Keratinocyte (primary cell): ENCODE results near the gene B3GNT5. TPM values are rescaled to one million over a fixed set of nuclear protein-coding genes. Genes with fewer than 3 reads are reported as not detected.
A peak's percentile ranks its signal among the peaks of the same experiment; 100 is the strongest.

Experiments
- DNase-seq: peaks from one replicate; pipeline ENCODE4 v3.0.0-alpha.2; 2011; ENCODE audit warnings: low read depth, missing footprints, low spot score
- FAIRE-seq: peaks from 2 replicates; lab custom pipeline; 2011; peaks lifted over from hg19 to GRCh38; lab: Jason Lieb, UNC
- H2AFZ ChIP-seq: 2 replicates; pipeline ENCODE4 v1.6.0; 2012; ENCODE audit warnings: low read length, control low read depth, inconsistent platforms; ENCODE audit not compliant: control insufficient read depth
- H3K27ac ChIP-seq: 2 replicates; pipeline ENCODE4 v1.5.1; 2011; ENCODE audit warnings: low read length; ENCODE audit not compliant: control insufficient read depth, insufficient read depth
- H3K27me3 ChIP-seq: 3 replicates; pipeline ENCODE4 v1.6.0; 2011; ENCODE audit warnings: low read length; ENCODE audit not compliant: control insufficient read depth, insufficient read depth; ENCODE audit errors: extremely low read depth
- H3K36me3 ChIP-seq, 2 experiments: 2 replicates in 1 of 2; 3 replicates in 1 of 2; pipeline ENCODE4 v1.5.1; 2011; ENCODE audit warnings: low read length in 2 of 2, mild to moderate bottlenecking in 1 of 2; ENCODE audit not compliant: control insufficient read depth in 2 of 2, insufficient read depth in 2 of 2; ENCODE audit errors: extremely low read depth in 1 of 2
- H3K4me1 ChIP-seq: 3 replicates; pipeline ENCODE4 v1.5.1; 2011; ENCODE audit warnings: low read length; ENCODE audit not compliant: control insufficient read depth, insufficient read depth; ENCODE audit errors: extremely low read depth
- H3K4me2 ChIP-seq: 3 replicates; pipeline ENCODE4 v1.6.0; 2011; ENCODE audit warnings: low read depth, low read length; ENCODE audit not compliant: control insufficient read depth, insufficient read depth; ENCODE audit errors: extremely low read depth
- H3K4me3 ChIP-seq, 3 experiments: fragments of 200-600 bp in 1 of 3; sonication (generic) in 1 of 3; 2 replicates in 2 of 3; 3 replicates in 1 of 3; pipeline ENCODE4 v1.5.1; 2011 to 2016; ENCODE audit warnings: low read length in 3 of 3, mild to moderate bottlenecking in 3 of 3, control low read depth in 2 of 3, inconsistent platforms in 1 of 3, low read depth in 1 of 3, mixed read lengths in 1 of 3, mixed run types in 1 of 3, moderate library complexity in 1 of 3; ENCODE audit not compliant: control insufficient read depth in 2 of 3, insufficient read depth in 2 of 3; ENCODE audit errors: extremely low read depth in 1 of 3
- H3K79me2 ChIP-seq: 2 replicates; pipeline ENCODE4 v1.6.0; 2012; ENCODE audit warnings: low read length; ENCODE audit not compliant: control insufficient read depth, insufficient read depth
- H3K9ac ChIP-seq: 3 replicates; pipeline ENCODE4 v1.6.0; 2011; ENCODE audit warnings: low read length; ENCODE audit not compliant: control insufficient read depth, insufficient read depth; ENCODE audit errors: extremely low read depth
- H3K9me1 ChIP-seq: 3 replicates; pipeline ENCODE4 v1.6.0; 2011; ENCODE audit warnings: low read length; ENCODE audit not compliant: control insufficient read depth, insufficient read depth; ENCODE audit errors: extremely low read depth
- H3K9me3 ChIP-seq: 2 replicates; pipeline ENCODE4 v1.5.1; 2012; ENCODE audit warnings: low read depth, low read length; ENCODE audit not compliant: control insufficient read depth
- H4K20me1 ChIP-seq: 3 replicates; pipeline ENCODE4 v1.6.0; 2011; ENCODE audit warnings: low read length; ENCODE audit not compliant: control insufficient read depth, insufficient read depth; ENCODE audit errors: extremely low read depth
- CTCF ChIP-seq, 3 experiments: IDR thresholded peaks in 1 of 3; conservative IDR thresholded peaks in 1 of 3; optimal IDR thresholded peaks in 1 of 3; 2 replicates in 2 of 3; 3 replicates in 1 of 3; pipeline versions ENCODE3 to v1.5.1; 2011; ENCODE audit warnings: low read length in 3 of 3, mild to moderate bottlenecking in 3 of 3, moderate library complexity in 2 of 3, control low read depth in 1 of 3, inconsistent platforms in 1 of 3; ENCODE audit not compliant: insufficient read depth in 2 of 3; ENCODE audit errors: extremely low read depth in 1 of 3
- EZH2 ChIP-seq: IDR thresholded peaks from one replicate; pipeline ENCODE4 v1.6.1; 2012; ENCODE audit warnings: inconsistent platforms, mild to moderate bottlenecking, low read length, moderate library complexity
- dilution Hi-C: fragments of 300-500 bp; cut with MboI; formaldehyde crosslinking; loops from one replicate; pipeline ENCODE4 v1.7.0; 2020; ENCODE audit warnings: low sequenced_read_pairs; ENCODE audit not compliant: extremely low pct_ligation_motif_present
- polyA minus RNA-seq, 3 experiments: library from RNA; depleted of rRNA, polyadenylated mRNA; stranded (reverse); fragments of >200 nt; gene quantifications; 1 replicate in 1 of 3; 2 replicates in 1 of 3; 3 replicates in 1 of 3; pipeline ENCODE4 v1.2.3, GENCODE V29; 2011
- polyA plus RNA-seq, 5 experiments: library from polyadenylated mRNA; depleted of rRNA in 3 of 5; stranded (reverse) in 3 of 5; stranded (forward) in 1 of 5; unstranded in 1 of 5; fragments of >200 nt; gene quantifications; 1 replicate in 1 of 5; 2 replicates in 3 of 5; 3 replicates in 1 of 5; pipeline versions ENCODE4 v1.2.1 to v1.2.3, GENCODE V29; 2011 to 2012; ENCODE audit warnings: missing spikeins in 2 of 5, low read depth in 1 of 5, low replicate concordance in 1 of 5

Gene B3GNT5, protein sequence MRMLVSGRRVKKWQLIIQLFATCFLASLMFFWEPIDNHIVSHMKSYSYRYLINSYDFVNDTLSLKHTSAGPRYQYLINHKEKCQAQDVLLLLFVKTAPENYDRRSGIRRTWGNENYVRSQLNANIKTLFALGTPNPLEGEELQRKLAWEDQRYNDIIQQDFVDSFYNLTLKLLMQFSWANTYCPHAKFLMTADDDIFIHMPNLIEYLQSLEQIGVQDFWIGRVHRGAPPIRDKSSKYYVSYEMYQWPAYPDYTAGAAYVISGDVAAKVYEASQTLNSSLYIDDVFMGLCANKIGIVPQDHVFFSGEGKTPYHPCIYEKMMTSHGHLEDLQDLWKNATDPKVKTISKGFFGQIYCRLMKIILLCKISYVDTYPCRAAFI
- polyA plus RNA-seq (39.7 to 66.6 TPM (median 42.0 TPM) in 3 replicates), polyA minus RNA-seq (19.5 to 104 TPM (median 62.1 TPM) in 3 replicates)
- polyA plus RNA-seq (2011; ENCODE audit: low read depth) = 46.3 TPM
- 17.6 and 39.0 TPM in 2 replicates for polyA plus RNA-seq (2011; cell fraction: cytosol; rRNA removed)
- polyA plus RNA-seq (2011; cell fraction: nucleus; rRNA removed) = 36.0 and 52.1 TPM in 2 replicates
- polyA plus RNA-seq (2012; ENCODE audit: low replicate concordance) = 35.0 and 44.0 TPM in 2 replicates
- polyA minus RNA-seq (2011; cell fraction: cytosol; rRNA and poly(A)+ RNA removed) = 31.1 TPM
- 55.0 and 105 TPM in 2 replicates for polyA minus RNA-seq (2011; cell fraction: nucleus; rRNA and poly(A)+ RNA removed)

GRCh38 chr3:183252973-183253527 lies at the start of gene B3GNT5:
TSS of gene B3GNT5 (plus strand) at chr3:183253253. CDS start at chr3:183269799, 16,546 bp downstream.
- peak within 1 kb of the TSS; percentile 94 for H3K27ac ChIP-seq
- FAIRE-seq = peak; percentile 94
- peaks cover 48% of the 10 kb centered on the region for H3K79me2 ChIP-seq

GRCh38 chr3:183203670-183204069 lies 49.4 kb upstream of the B3GNT5 start:
- H3K4me1 ChIP-seq = no peaks in the 10 kb centered on the region
- no peaks in the 10 kb centered on the region for H3K27me3 ChIP-seq
- H3K27ac ChIP-seq = no peak overlapping the region
- no peak overlapping the region for H3K4me2 ChIP-seq
- DNase-seq (no peak), FAIRE-seq (no peak)
- no peak overlapping the region for H3K9ac ChIP-seq
- TF ChIP-seq CTCF (optimal IDR thresholded peaks at IDR 0.05 in 1 of 3, IDR thresholded peaks at IDR 0.05 in 1 of 3, conservative IDR thresholded peaks at IDR 0.05 in 1 of 3; ENCODE audit: extremely low read depth in 1 of 3, insufficient read depth in 2 of 3, low read length in 3 of 3) (no peak), EZH2 (no peak)
- no peaks in the 10 kb centered on the region for H3K79me2 ChIP-seq
- H3K36me3 ChIP-seq = no peaks in the 10 kb centered on the region
- H3K4me3 ChIP-seq = no peak overlapping the region
- dilution Hi-C loops = no loop called here
- no peaks in the 10 kb centered on the region for H3K9me1 ChIP-seq
- H2AFZ ChIP-seq = no peak overlapping the region
- H3K9me3 ChIP-seq = no peaks in the 10 kb centered on the region
- H4K20me1 ChIP-seq = no peaks in the 10 kb centered on the region

More at GRCh38 chr3:183252973-183253527, at the start of gene B3GNT5:
- Histone ChIP-seq H3K4me1 (peaks cover 23% of the 10 kb centered on the region), H3K4me2 (peak within 1 kb of the TSS; percentile 91), H4K20me1 (peaks cover 2% of the 10 kb centered on the region), H3K36me3 (peaks cover 0 to 2% of the 10 kb centered on the region in 2 experiments), H3K9ac (peak within 1 kb of the TSS; percentile 96), H3K9me3 (no peaks in the 10 kb centered on the region), H3K4me3 (peak within 1 kb of the TSS; percentile 79 to 89 (median 86)), H2AFZ (peak within 1 kb of the TSS; percentile 77), H3K9me1 (no peaks in the 10 kb centered on the region), H3K27me3 (no peaks in the 10 kb centered on the region)
- DNase-seq = no peak
- TF ChIP-seq CTCF (optimal IDR thresholded peaks at IDR 0.05 in 1 of 3, IDR thresholded peaks at IDR 0.05 in 1 of 3, conservative IDR thresholded peaks at IDR 0.05 in 1 of 3; ENCODE audit: extremely low read depth in 1 of 3, insufficient read depth in 2 of 3, low read length in 3 of 3) = no peak
- TF ChIP-seq EZH2 = no peak
- dilution Hi-C loops = no loop called here
